NK-92 (cell line): Measurements from ENCODE around the gene KIF5C.

Experiments used
- DNase-seq: peaks from one replicate; lab custom pipeline; 2025; ENCODE audit not compliant: unreplicated experiment; lab: John Stamatoyannopoulos, UW

Gene KIF5C

GRCh38 chr2:148922776-148923475 lies 47.9 kb downstream of the KIF5C start:
- DNase-seq, result no peak

DNA sequence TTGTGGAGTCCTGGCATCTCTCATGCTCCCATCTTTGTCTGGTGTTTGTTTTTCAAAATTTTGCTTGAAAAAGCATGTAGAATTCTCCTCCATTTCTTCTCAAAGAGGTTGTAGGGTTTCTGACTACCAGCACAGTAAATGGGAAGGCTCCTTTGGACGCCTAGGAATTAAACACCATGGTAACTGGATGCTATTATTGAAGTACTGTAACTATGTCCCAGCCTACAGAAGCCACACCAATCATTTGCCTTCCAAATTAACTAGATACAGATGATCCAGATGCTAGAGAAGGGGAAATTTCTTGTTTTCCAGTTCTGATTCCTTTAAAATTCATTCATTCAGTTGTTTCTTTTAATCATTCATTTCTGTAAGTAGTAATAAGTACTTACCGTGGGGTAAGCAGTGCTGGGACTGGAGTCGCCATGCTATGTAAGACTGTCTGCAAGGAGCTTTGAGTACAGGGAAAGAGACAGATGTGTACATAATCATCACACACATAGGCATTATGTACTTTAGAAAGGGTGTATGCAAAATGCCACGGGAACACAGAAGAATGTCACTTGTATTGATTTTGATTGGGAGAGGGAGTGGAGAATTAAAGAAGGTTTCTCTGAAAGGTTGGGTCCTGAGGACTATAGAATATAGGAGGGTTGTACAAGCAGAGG lies 49.6 kb downstream of the KIF5C start:
- DNase-seq, result no peak

DNA sequence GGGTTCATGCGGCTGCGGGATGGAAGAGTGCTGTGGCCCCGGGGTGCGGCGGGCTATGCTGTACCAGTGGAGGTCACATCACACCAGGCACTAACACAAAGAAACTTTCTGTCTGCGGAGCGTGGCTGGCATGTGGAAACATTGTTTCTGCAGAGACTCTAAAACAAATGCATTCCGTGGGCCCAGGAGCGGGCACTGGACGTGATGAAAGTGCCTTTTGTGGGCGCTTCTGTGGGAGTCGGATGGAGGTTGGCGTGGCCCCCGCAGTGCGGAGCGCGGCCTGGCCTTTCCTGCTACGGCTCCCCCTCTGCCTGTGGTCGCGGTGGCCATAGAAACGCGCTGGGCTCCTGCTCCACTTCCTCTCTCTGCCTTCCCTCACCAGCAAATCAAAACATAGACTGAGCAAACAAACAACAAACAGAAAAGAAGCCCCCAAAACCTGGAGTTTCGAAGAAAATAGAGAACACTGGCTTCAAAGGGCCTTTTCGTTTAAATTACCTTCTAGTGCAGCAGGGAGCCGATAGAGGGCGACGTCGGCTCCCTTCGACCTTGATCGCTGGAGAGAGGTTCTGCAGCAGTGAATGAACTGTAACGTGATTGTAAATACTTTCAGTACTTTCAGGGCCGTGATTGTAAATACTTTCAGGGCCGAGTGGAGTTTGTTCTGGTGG lies 51.4 kb downstream of the KIF5C start:
- DNase-seq, result no peak

DNA sequence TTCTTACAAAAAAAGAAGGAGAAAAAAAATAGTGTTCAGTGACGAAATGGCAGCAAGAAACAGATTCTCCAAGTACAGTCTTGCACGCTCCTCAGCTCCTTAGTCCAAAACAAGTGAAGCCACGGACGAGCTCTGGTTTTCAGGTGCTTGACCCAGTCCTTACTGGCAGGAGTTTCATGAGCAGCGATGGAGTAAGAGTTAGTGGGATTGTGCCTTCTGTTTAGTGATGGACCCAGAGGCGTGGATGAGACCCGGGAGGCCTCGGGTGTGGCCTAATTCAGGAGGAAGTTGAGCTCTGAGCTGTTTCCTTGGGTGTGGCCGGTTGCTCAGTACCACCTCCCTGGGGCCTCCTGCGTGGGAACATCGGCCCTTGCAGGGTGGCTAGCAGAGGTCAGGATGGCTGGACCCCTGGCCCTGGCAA lies 52.0 kb downstream of the KIF5C start:
- DNase-seq, result no peak

GRCh38 chr2:148928395-148928794 lies 53.4 kb downstream of the KIF5C start:
- no peak for DNase-seq

DNA sequence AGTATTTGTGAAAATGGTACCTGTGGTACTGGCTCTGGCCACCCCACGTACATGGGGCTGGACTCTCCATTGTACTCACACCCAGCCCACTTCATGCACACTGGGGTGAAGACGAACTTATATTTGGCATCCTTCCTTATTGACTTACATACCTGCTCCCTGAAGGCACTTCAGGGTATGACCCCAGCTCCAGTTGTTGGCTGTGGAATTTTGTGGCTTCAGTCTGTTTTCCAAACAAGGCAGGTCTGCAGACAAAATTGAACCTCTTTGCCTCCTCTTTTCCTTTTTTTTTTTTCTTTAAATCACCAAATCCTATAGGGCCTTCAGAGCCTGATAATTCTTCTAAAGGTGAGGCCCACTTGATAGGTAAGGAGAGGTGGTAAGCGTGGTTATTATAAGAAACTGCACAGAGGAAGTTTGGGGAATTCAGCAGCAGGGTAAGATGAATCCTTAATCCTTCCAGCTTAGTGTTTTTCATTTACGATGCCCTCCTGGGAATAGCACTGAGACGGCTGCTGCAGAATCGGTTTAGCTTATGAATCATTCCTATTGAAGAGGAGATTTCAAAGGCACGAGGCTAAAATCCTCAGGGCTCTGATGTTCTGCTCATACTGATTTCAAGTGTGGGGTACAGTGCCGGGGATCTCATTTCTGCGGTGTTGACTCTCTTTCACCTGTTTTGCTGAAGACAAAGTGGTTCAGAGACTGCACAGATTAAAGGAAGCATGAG lies 55.2 kb downstream of the KIF5C start:
- no peak for DNase-seq

- DNase-seq, result no peak
Observed at GRCh38 chr2:148932536-148932935, 57.5 kb downstream of the KIF5C start.

GRCh38 chr2:148933456-148933855 lies 58.4 kb downstream of the KIF5C start:
- no peak for DNase-seq

DNA sequence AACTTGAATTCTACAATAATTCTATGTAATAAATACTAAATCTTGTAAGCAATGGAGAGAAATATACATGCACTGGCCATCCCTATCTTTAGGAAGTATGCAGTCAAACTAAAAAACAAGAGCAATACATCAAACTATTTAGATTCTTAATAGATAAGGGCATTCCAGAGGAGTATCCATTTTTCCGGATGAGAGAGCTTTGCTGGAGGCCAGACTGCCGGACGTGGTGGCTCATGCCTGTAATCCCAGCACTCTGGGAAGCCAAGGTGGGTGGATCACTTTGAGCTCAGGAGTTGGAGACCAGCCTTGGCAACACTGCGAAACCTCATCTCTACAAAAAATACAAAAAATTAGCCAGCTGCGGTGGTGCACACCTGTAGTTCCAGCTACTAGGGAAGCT lies 60.8 kb downstream of the KIF5C start:
- DNase-seq, result no peak

GRCh38 chr2:148936857-148937450 lies 61.9 kb downstream of the KIF5C start:
- no peak for DNase-seq

DNA sequence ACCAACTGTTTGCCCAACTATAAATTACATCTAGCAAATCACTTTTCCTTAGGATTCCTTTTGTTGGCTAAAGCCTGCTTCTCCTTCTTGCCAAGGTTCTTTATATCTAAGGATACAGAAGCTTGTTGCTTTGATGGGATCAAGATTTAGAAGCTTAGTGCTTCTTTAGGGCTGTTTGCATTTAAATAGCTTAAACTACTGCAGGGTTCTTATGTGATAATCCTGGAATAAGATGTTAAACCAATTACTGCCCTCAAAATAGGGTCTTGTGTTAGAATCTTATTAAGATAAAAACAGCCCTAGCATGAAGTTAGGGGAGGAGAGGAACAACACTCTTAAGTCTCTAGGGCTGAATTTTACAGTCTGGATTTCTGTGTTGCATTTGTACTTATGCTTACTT lies 64.2 kb downstream of the KIF5C start:
- no peak for DNase-seq

DNA sequence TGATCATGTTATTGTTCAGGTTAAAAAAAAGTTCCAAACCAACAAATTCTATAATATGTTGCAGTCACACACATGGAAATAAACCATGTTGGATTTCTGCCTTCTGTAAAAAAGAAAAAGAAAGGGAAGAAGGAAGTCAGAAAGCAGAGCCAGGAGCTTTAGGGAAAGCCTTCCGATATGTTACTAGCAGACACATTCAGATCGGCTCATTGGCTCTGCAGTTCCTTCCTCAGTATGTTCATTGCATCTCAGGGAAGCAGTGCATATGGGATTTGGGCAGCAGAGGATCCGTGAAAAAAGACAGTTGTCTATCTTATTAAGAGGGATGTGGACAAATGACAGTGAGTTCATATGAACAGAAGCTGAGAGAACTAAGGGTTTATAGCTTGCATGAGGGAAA lies 68.1 kb downstream of the KIF5C start:
- no peak for DNase-seq

GRCh38 chr2:148944536-148944935 lies 69.5 kb downstream of the KIF5C start:
- no peak for DNase-seq

GRCh38 chr2:148947299-148947698 lies 72.3 kb downstream of the KIF5C start:
- DNase-seq, result no peak

GRCh38 chr2:148948868-148949267 lies 73.8 kb downstream of the KIF5C start:
- DNase-seq, result no peak

GRCh38 chr2:148949348-148949747 lies 74.3 kb downstream of the KIF5C start:
- DNase-seq, result no peak

DNA sequence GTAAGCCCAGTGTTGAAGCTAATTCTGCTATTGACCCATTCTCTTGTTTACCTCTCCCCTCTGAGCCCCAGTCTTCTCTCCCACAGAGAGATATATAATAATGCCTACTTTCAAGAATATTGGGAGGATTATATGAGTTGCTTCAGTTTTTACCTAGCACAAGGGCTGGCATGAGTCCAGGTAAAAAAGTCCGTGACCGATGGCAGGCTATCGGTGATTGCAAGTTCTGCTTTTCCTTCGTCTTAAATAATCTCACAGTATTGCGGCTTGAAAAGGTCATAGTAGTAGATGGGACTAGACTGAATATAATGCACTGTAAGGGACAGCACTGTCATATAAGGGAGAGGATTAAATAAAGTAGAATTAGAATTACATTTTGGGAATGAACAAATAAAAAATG lies 77.6 kb downstream of the KIF5C start:
- DNase-seq, result no peak

GRCh38 chr2:148953426-148953825 lies 78.4 kb downstream of the KIF5C start:
- DNase-seq, result no peak

GRCh38 chr2:148954536-148954935 lies 79.5 kb downstream of the KIF5C start:
- no peak for DNase-seq

GRCh38 chr2:148955798-148956197 lies 80.8 kb downstream of the KIF5C start:
- no peak for DNase-seq

GRCh38 chr2:148957023-148957422 lies 82.0 kb downstream of the KIF5C start:
- no peak for DNase-seq
